ENCODE results near the gene LRRC4B.

GRCh38 chr19:50507376-50507775 is 60.9 kb downstream of the LRRC4B start:
- TF ChIP-seq CTCF (IDR thresholded peaks at IDR 0.05): no peak
- no peak for TF ChIP-seq POLR2A (IDR thresholded peaks at IDR 0.05)

Measured in lower leg skin (tissue), 3 donors.